ENCODE measurements around the gene ITGB2. TPM values are rescaled to one million over a fixed set of nuclear protein-coding genes. Genes with fewer than 3 reads are reported as not detected.
A peak's percentile ranks its signal among the peaks of the same experiment; 100 is the strongest.

The ITGB2 gene
- total and polyA plus RNA-seq, 5 donors = 11.9 to 46.5 (median 27.1) TPM

- 93% methylated on average over 36 of the region's 36 CpGs for WGBS
- intact Hi-C loops (cut with DNase I) = no loop called here
Measured at GRCh38 chr21:44848821-44849521, 71.7 kb downstream of the ITGB2 start.

GRCh38 chr21:44847261-44848056 is 73.2 kb downstream of the ITGB2 start:
- Histone ChIP-seq H3K27me3 (ENCODE audit: control insufficient read depth, insufficient read depth) (no peaks in the 10 kb centered on the region), H3K4me3 (ENCODE audit: low read length) (no peak overlapping the region), H3K9me3 (ENCODE audit: control insufficient read depth, low read length) (no peaks in the 10 kb centered on the region), H3K27ac (ENCODE audit: low read length) (no peak overlapping the region), H3K4me1 (ENCODE audit: control insufficient read depth, insufficient read depth, low read length) (peaks cover 7% of the 10 kb centered on the region)
- 79% methylated on average over 24 of the region's 24 CpGs for WGBS
- ATAC-seq (peak in 1 of 2 donors; percentile 2), DNase-seq (peak in 1 of 3 donors; percentile 53)
- intact Hi-C loops (cut with DNase I) = no loop called here

More at GRCh38 chr21:44848821-44849521, 71.7 kb downstream of the ITGB2 start:
- peaks cover 7% of the 10 kb centered on the region for H3K4me1 ChIP-seq (ENCODE audit: control insufficient read depth, insufficient read depth, low read length)
- no peak for ATAC-seq
- no peaks in the 10 kb centered on the region for H3K27me3 ChIP-seq (ENCODE audit: control insufficient read depth, insufficient read depth)
- no peaks in the 10 kb centered on the region for H3K9me3 ChIP-seq (ENCODE audit: control insufficient read depth, low read length)
- no peak overlapping the region for H3K4me3 ChIP-seq (ENCODE audit: low read length)
- DNase-seq = peak in 1 of 3 donors; percentile 46
- no peak overlapping the region for H3K27ac ChIP-seq (ENCODE audit: low read length)

- H3K4me3 ChIP-seq (ENCODE audit: low read length) = no peak overlapping the region
- DNase-seq (peak in 2 of 3 donors; percentile 72 to 82), ATAC-seq (peak; percentile 46 to 61)
- H3K27me3 ChIP-seq (ENCODE audit: control insufficient read depth, insufficient read depth) = no peaks in the 10 kb centered on the region
- H3K27ac ChIP-seq (ENCODE audit: low read length) = no peak overlapping the region
- peaks cover 7% of the 10 kb centered on the region for H3K4me1 ChIP-seq (ENCODE audit: control insufficient read depth, insufficient read depth, low read length)
- WGBS = 30% methylated on average over 27 of the region's 27 CpGs
- H3K9me3 ChIP-seq (ENCODE audit: control insufficient read depth, low read length) = no peaks in the 10 kb centered on the region
- intact Hi-C loops (cut with DNase I) = no loop called here
Measured at GRCh38 chr21:44846485-44847260, 74.0 kb downstream of the ITGB2 start.

- H3K27ac ChIP-seq (ENCODE audit: low read length) = no peak overlapping the region
- ATAC-seq = no peak
- no peak for DNase-seq
- H3K9me3 ChIP-seq (ENCODE audit: control insufficient read depth, low read length) = no peaks in the 10 kb centered on the region
- WGBS = 26% methylated on average over 1 of the region's 1 CpG
- no peaks in the 10 kb centered on the region for H3K27me3 ChIP-seq (ENCODE audit: control insufficient read depth, insufficient read depth)
- H3K4me3 ChIP-seq (ENCODE audit: low read length) = peak overlapping the region; percentile 29
- intact Hi-C loops (cut with DNase I) = no loop called here
- H3K4me1 ChIP-seq (ENCODE audit: control insufficient read depth, insufficient read depth, low read length) = peaks cover 7% of the 10 kb centered on the region
Measured at GRCh38 chr21:44846224-44846484, 74.5 kb downstream of the ITGB2 start.

- H3K4me1 ChIP-seq (ENCODE audit: control insufficient read depth, insufficient read depth, low read length) = peaks cover 7% of the 10 kb centered on the region
- peak; percentile 85 to 93 (median 92) for DNase-seq
- H3K9me3 ChIP-seq (ENCODE audit: control insufficient read depth, low read length) = no peaks in the 10 kb centered on the region
- WGBS = 6% methylated on average over 34 of the region's 34 CpGs
- intact Hi-C loops (cut with DNase I) = no loop called here
- H3K27me3 ChIP-seq (ENCODE audit: control insufficient read depth, insufficient read depth) = no peaks in the 10 kb centered on the region
- peak; percentile 79 to 87 for ATAC-seq
- peak overlapping the region; percentile 29 for H3K4me3 ChIP-seq (ENCODE audit: low read length)
- no peak overlapping the region for H3K27ac ChIP-seq (ENCODE audit: low read length)
Measured at GRCh38 chr21:44845418-44846223, 75.1 kb downstream of the ITGB2 start.

GRCh38 chr21:44844256-44844655 is 76.4 kb downstream of the ITGB2 start:
- H3K27me3 ChIP-seq (ENCODE audit: control insufficient read depth, insufficient read depth) = no peaks in the 10 kb centered on the region
- H3K4me3 ChIP-seq (ENCODE audit: low read length) = no peak overlapping the region
- no peak overlapping the region for H3K27ac ChIP-seq (ENCODE audit: low read length)
- 52% methylated on average over 16 of the region's 16 CpGs for WGBS
- H3K4me1 ChIP-seq (ENCODE audit: control insufficient read depth, insufficient read depth, low read length) = peaks cover 7% of the 10 kb centered on the region
- DNase-seq (no peak), ATAC-seq (no peak)
- no peaks in the 10 kb centered on the region for H3K9me3 ChIP-seq (ENCODE audit: control insufficient read depth, low read length)
- intact Hi-C loops (cut with DNase I) = no loop called here

- intact Hi-C loops (cut with DNase I) = no loop called here
- 80% methylated on average over 23 of the region's 23 CpGs for WGBS
- H3K4me1 ChIP-seq (ENCODE audit: control insufficient read depth, insufficient read depth, low read length) = peaks cover 7% of the 10 kb centered on the region
- no peaks in the 10 kb centered on the region for H3K27me3 ChIP-seq (ENCODE audit: control insufficient read depth, insufficient read depth)
- H3K9me3 ChIP-seq (ENCODE audit: control insufficient read depth, low read length) = no peaks in the 10 kb centered on the region
- DNase-seq (no peak), ATAC-seq (no peak)
- no peak overlapping the region for H3K4me3 ChIP-seq (ENCODE audit: low read length)
- H3K27ac ChIP-seq (ENCODE audit: low read length) = no peak overlapping the region
Measured at GRCh38 chr21:44842721-44843445, 77.8 kb downstream of the ITGB2 start.

GRCh38 chr21:44842087-44842486 is 78.6 kb downstream of the ITGB2 start:
- Histone ChIP-seq H3K27me3 (ENCODE audit: control insufficient read depth, insufficient read depth) (no peaks in the 10 kb centered on the region), H3K9me3 (ENCODE audit: control insufficient read depth, low read length) (no peaks in the 10 kb centered on the region), H3K4me3 (ENCODE audit: low read length) (no peak overlapping the region), H3K4me1 (ENCODE audit: control insufficient read depth, insufficient read depth, low read length) (peaks cover 7% of the 10 kb centered on the region), H3K27ac (ENCODE audit: low read length) (no peak overlapping the region)
- ATAC-seq (no peak), DNase-seq (no peak)
- 82% methylated on average over 10 of the region's 10 CpGs for WGBS
- intact Hi-C loops (cut with DNase I) = no loop called here

GRCh38 chr21:44840771-44841170 is 79.9 kb downstream of the ITGB2 start:
- no peak for ATAC-seq
- Histone ChIP-seq H3K9me3 (ENCODE audit: control insufficient read depth, low read length) (no peaks in the 10 kb centered on the region), H3K4me3 (ENCODE audit: low read length) (no peak overlapping the region), H3K27ac (ENCODE audit: low read length) (no peak overlapping the region), H3K4me1 (ENCODE audit: control insufficient read depth, insufficient read depth, low read length) (no peaks in the 10 kb centered on the region), H3K27me3 (ENCODE audit: control insufficient read depth, insufficient read depth) (no peaks in the 10 kb centered on the region)
- WGBS = 77% methylated on average over 11 of the region's 11 CpGs
- no peak for DNase-seq
- intact Hi-C loops (cut with DNase I) = no loop called here

- DNase-seq (no peak), ATAC-seq (no peak)
- Histone ChIP-seq H3K4me3 (ENCODE audit: low read length) (no peak overlapping the region), H3K4me1 (ENCODE audit: control insufficient read depth, insufficient read depth, low read length) (no peaks in the 10 kb centered on the region), H3K27me3 (ENCODE audit: control insufficient read depth, insufficient read depth) (no peaks in the 10 kb centered on the region), H3K27ac (ENCODE audit: low read length) (no peak overlapping the region), H3K9me3 (ENCODE audit: control insufficient read depth, low read length) (no peaks in the 10 kb centered on the region)
- WGBS = 85% methylated on average over 9 of the region's 9 CpGs
- intact Hi-C loops (cut with DNase I) = no loop called here
Measured at GRCh38 chr21:44838951-44839350, 81.7 kb downstream of the ITGB2 start.
